Activated CD4-positive, alpha-beta memory T cell treated with anti-CD3 and anti-CD28 coated beads for 36 hours (primary cell): ENCODE data around the gene TBC1D7. TPM values are rescaled to one million over a fixed set of nuclear protein-coding genes. Genes with fewer than 3 reads are reported as not detected.

Experiments
- CTCF ChIA-PET: fragments of 350-600 bp; sonication (Branson Sonifier 250); formaldehyde crosslinking; loops from one replicate; lab custom pipeline; 2021; ENCODE audit warnings: antibody characterized with exemption, inconsistent platforms; lab: Charles Lee
- POLR2A ChIA-PET: fragments of 350-600 bp; sonication (Branson Sonifier 250); formaldehyde crosslinking; loops from one replicate; lab custom pipeline; 2021; ENCODE audit warnings: antibody characterized with exemption; lab: Charles Lee
- DNase-seq: peaks from one replicate; pipeline ENCODE4 v3.0.0-alpha.2; 2020
- H3K27ac Mint-ChIP-seq: one replicate; pipeline ENCODE4 v1.8.0; 2021; ENCODE audit warnings: mixed read lengths
- H3K27me3 Mint-ChIP-seq: one replicate; pipeline ENCODE4 v1.8.0; 2021; ENCODE audit warnings: mixed read lengths
- H3K36me3 Mint-ChIP-seq: one replicate; pipeline ENCODE4 v1.8.0; 2021; ENCODE audit warnings: mixed read lengths
- H3K4me1 Mint-ChIP-seq: one replicate; pipeline ENCODE4 v1.8.0; 2021; ENCODE audit warnings: low read depth, mixed read lengths
- H3K4me3 Mint-ChIP-seq: one replicate; pipeline ENCODE4 v1.8.0; 2021; ENCODE audit warnings: mild to moderate bottlenecking, mixed read lengths
- H3K9me3 Mint-ChIP-seq: one replicate; pipeline ENCODE4 v1.8.0; 2021; ENCODE audit warnings: mixed read lengths
- intact Hi-C: fragments of 100-400 bp; cut with micrococcal nuclease; formaldehyde crosslinking; loops from one replicate; pipeline ENCODE4 v1.15.1; 2023
- total RNA-seq, 2 experiments: library from RNA; stranded (reverse); gene quantifications; one replicate each; pipeline ENCODE4 v1.2.3, GENCODE V29; 2021

Gene TBC1D7
- total RNA-seq, 2 experiments from 2014 or later: 20.6 to 21.7 TPM

GRCh38 chr6:13300643-13301590 lies 27.4 kb downstream of the TBC1D7 start:
- no peak overlapping the region for H3K4me3 Mint-ChIP-seq
- DNase-seq: no peak
- no peak overlapping the region for H3K27ac Mint-ChIP-seq
- H3K36me3 Mint-ChIP-seq: peaks cover 39% of the 10 kb centered on the region
- ChIA-PET POLR2A (no interaction called here), CTCF (interaction anchor here (1.7 kb wide), 1 partner anchor 18 kb away, joined by 3 read pairs; no protein-coding TSS in a partner anchor)
- H3K4me1 Mint-ChIP-seq: peaks cover 25% of the 10 kb centered on the region
- intact Hi-C loops: no loop called here
- no peaks in the 10 kb centered on the region for H3K27me3 Mint-ChIP-seq
- H3K9me3 Mint-ChIP-seq: no peaks in the 10 kb centered on the region

DNA sequence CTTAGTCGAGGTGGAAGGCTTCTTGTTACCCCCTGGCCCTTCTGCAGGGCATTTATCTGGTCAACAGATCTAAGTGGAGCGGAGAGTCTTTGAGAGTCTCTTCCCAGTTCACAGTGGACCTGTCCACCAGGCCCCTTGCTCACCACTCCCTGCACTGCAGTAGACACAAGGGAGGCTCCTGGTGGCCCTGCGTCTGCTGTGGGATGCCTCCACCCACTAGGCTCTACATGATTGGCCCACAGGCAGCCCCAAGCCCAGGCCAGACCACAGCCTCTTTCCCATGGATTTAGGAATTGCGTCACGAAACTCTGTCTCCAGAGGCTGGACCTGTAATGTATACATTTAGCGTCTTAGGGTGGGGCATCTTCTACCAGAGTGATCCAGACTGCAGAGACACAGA lies 28.4 kb downstream of the TBC1D7 start:
- CTCF ChIA-PET: no interaction called here
- DNase-seq: no peak

GRCh38 chr6:13299403-13299821 lies 28.9 kb downstream of the TBC1D7 start:
- ChIA-PET POLR2A (interaction anchor here (1.4 kb wide), 1 partner anchor 29 kb away, joined by 3 read pairs; the partner anchor contains the start of gene TBC1D7), CTCF (no interaction called here)
- Mint-ChIP-seq H3K27ac (no peak overlapping the region), H3K36me3 (peaks cover 46% of the 10 kb centered on the region), H3K9me3 (no peaks in the 10 kb centered on the region), H3K4me1 (peaks cover 22% of the 10 kb centered on the region), H3K27me3 (no peaks in the 10 kb centered on the region), H3K4me3 (no peak overlapping the region)
- no peak for DNase-seq
- intact Hi-C loops: no loop called here

More for the DNA sequence above, 28.4 kb downstream of the TBC1D7 start:
- H3K9me3 Mint-ChIP-seq: no peaks in the 10 kb centered on the region
- intact Hi-C loops: no loop called here
- POLR2A ChIA-PET: interaction anchor here (1.4 kb wide), 1 partner anchor 28 kb away, joined by 3 read pairs; the partner anchor contains the start of gene TBC1D7
- no peak overlapping the region for H3K27ac Mint-ChIP-seq
- H3K36me3 Mint-ChIP-seq: peaks cover 42% of the 10 kb centered on the region
- no peak overlapping the region for H3K4me3 Mint-ChIP-seq
- no peaks in the 10 kb centered on the region for H3K27me3 Mint-ChIP-seq
- peaks cover 25% of the 10 kb centered on the region for H3K4me1 Mint-ChIP-seq

GRCh38 chr6:13298446-13298845 lies 29.9 kb downstream of the TBC1D7 start:
- H3K27me3 Mint-ChIP-seq: no peaks in the 10 kb centered on the region
- intact Hi-C loops: no loop called here
- no peak overlapping the region for H3K27ac Mint-ChIP-seq
- peaks cover 14% of the 10 kb centered on the region for H3K4me1 Mint-ChIP-seq
- CTCF ChIA-PET: no interaction called here
- POLR2A ChIA-PET: interaction anchor here (1.4 kb wide), 1 partner anchor 30 kb away, joined by 3 read pairs; the partner anchor contains the start of gene TBC1D7
- H3K9me3 Mint-ChIP-seq: no peaks in the 10 kb centered on the region
- H3K36me3 Mint-ChIP-seq: peaks cover 49% of the 10 kb centered on the region
- DNase-seq: no peak
- no peak overlapping the region for H3K4me3 Mint-ChIP-seq

- POLR2A ChIA-PET: no interaction called here
- intact Hi-C loops: no loop called here
- H3K27me3 Mint-ChIP-seq: no peaks in the 10 kb centered on the region
Observed at GRCh38 chr6:13297391-13297790, 30.9 kb downstream of the TBC1D7 start.

GRCh38 chr6:13296536-13296997 lies 31.8 kb downstream of the TBC1D7 start:
- CTCF ChIA-PET: no interaction called here
- H3K4me1 Mint-ChIP-seq: no peaks in the 10 kb centered on the region
- no peaks in the 10 kb centered on the region for H3K9me3 Mint-ChIP-seq
- H3K27ac Mint-ChIP-seq: no peak overlapping the region
- no peak overlapping the region for H3K4me3 Mint-ChIP-seq
- POLR2A ChIA-PET: no interaction called here
- DNase-seq: no peak
- no peaks in the 10 kb centered on the region for H3K27me3 Mint-ChIP-seq
- intact Hi-C loops: no loop called here
- peaks cover 53% of the 10 kb centered on the region for H3K36me3 Mint-ChIP-seq

More at GRCh38 chr6:13297391-13297790, 30.9 kb downstream of the TBC1D7 start:
- Mint-ChIP-seq H3K4me3 (no peak overlapping the region), H3K36me3 (peaks cover 49% of the 10 kb centered on the region), H3K9me3 (no peaks in the 10 kb centered on the region), H3K27ac (no peak overlapping the region), H3K4me1 (peaks cover 3% of the 10 kb centered on the region)
- no peak for DNase-seq
- CTCF ChIA-PET: interaction anchor here (0.7 kb wide), 1 partner anchor 138 kb away, joined by 3 read pairs; no protein-coding TSS in a partner anchor

DNA sequence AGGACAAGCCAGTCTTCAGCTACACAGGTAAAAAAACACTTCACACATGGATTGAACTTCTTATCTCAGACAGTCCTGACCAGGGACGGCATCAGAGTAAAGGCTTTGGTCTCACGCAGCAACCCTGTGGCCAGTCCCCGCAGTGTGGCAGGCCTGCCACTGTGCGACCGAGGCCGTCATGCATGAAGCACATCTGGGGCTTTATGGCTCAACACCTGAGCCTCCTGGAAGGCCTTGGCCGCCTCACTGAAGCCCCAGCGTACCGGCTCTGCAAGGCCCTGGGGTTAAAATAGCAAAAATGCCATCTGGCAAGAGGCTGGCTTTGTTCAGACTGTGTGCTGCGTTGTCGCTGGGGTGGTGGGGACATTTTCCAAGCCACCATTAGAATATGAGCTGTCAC lies 32.8 kb downstream of the TBC1D7 start:
- DNase-seq: no peak
- intact Hi-C loops: no loop called here
- H3K27ac Mint-ChIP-seq: no peak overlapping the region

GRCh38 chr6:13294499-13295069 lies 33.8 kb downstream of the TBC1D7 start:
- ChIA-PET CTCF (no interaction called here), POLR2A (no interaction called here)
- intact Hi-C loops: no loop called here
- Mint-ChIP-seq H3K4me1 (no peaks in the 10 kb centered on the region), H3K4me3 (no peak overlapping the region), H3K27me3 (no peaks in the 10 kb centered on the region), H3K27ac (no peak overlapping the region), H3K36me3 (peaks cover 47% of the 10 kb centered on the region), H3K9me3 (peaks cover 2% of the 10 kb centered on the region)
- DNase-seq: no peak

More for the DNA sequence above, 32.8 kb downstream of the TBC1D7 start:
- POLR2A ChIA-PET: no interaction called here
- no peaks in the 10 kb centered on the region for H3K27me3 Mint-ChIP-seq
- H3K4me1 Mint-ChIP-seq: no peaks in the 10 kb centered on the region
- CTCF ChIA-PET: no interaction called here
- no peak overlapping the region for H3K4me3 Mint-ChIP-seq
- no peaks in the 10 kb centered on the region for H3K9me3 Mint-ChIP-seq
- H3K36me3 Mint-ChIP-seq: peaks cover 48% of the 10 kb centered on the region

- DNase-seq: no peak
- intact Hi-C loops: no loop called here
- Mint-ChIP-seq H3K4me3 (no peak overlapping the region), H3K27ac (no peak overlapping the region), H3K27me3 (no peaks in the 10 kb centered on the region), H3K9me3 (peaks cover 11% of the 10 kb centered on the region), H3K36me3 (peaks cover 51% of the 10 kb centered on the region), H3K4me1 (no peaks in the 10 kb centered on the region)
- ChIA-PET POLR2A (no interaction called here), CTCF (no interaction called here)
Observed at GRCh38 chr6:13292774-13293173, 35.6 kb downstream of the TBC1D7 start.

DNA sequence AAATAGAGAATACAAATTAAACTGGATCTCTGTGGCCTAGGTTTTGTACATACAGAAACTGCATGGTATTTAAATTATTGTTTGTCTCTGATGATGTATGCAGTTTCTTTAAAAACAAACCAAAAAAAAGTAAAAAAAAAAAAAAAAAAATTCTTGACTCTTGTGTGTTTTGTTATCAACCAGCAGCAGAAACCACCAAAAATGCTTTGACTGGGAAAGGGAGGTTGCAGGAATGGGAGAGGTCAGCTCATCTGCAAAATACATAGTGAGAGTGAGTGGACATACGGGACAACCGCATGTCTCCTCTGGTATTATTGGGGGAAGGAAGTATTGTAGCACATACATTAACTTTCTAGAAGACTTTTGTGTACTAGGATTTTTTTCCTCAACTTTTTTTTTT lies 38.0 kb downstream of the TBC1D7 start:
- intact Hi-C loops: no loop called here
- Mint-ChIP-seq H3K4me1 (no peaks in the 10 kb centered on the region), H3K9me3 (peaks cover 31% of the 10 kb centered on the region), H3K27me3 (no peaks in the 10 kb centered on the region), H3K36me3 (peaks cover 63% of the 10 kb centered on the region), H3K27ac (no peak overlapping the region), H3K4me3 (no peak overlapping the region)
- ChIA-PET POLR2A (no interaction called here), CTCF (no interaction called here)
- no peak for DNase-seq

GRCh38 chr6:13289789-13290318 lies 38.5 kb downstream of the TBC1D7 start:
- POLR2A ChIA-PET: no interaction called here
- no peak for DNase-seq
- H3K4me3 Mint-ChIP-seq: no peak overlapping the region
- H3K27me3 Mint-ChIP-seq: no peaks in the 10 kb centered on the region
- intact Hi-C loops: no loop called here
- H3K9me3 Mint-ChIP-seq: peaks cover 31% of the 10 kb centered on the region
- CTCF ChIA-PET: no interaction called here
- H3K27ac Mint-ChIP-seq: no peak overlapping the region
- H3K4me1 Mint-ChIP-seq: no peaks in the 10 kb centered on the region
- peaks cover 59% of the 10 kb centered on the region for H3K36me3 Mint-ChIP-seq

- CTCF ChIA-PET: no interaction called here
- peaks cover 50% of the 10 kb centered on the region for H3K36me3 Mint-ChIP-seq
- POLR2A ChIA-PET: no interaction called here
- intact Hi-C loops: no loop called here
- H3K4me1 Mint-ChIP-seq: no peaks in the 10 kb centered on the region
- no peaks in the 10 kb centered on the region for H3K27me3 Mint-ChIP-seq
- peaks cover 31% of the 10 kb centered on the region for H3K9me3 Mint-ChIP-seq
- DNase-seq: no peak
- no peak overlapping the region for H3K27ac Mint-ChIP-seq
- H3K4me3 Mint-ChIP-seq: no peak overlapping the region
Observed at GRCh38 chr6:13288969-13289391, 39.4 kb downstream of the TBC1D7 start.
